HG02642 (cell line): ENCODE data around the gene RPTOR.

Source experiments
- ATAC-seq: cut with Tn5 transposase; IDR thresholded peaks from one replicate; pipeline ENCODE4 v1.9.1; 2021; ENCODE audit warnings: mild to moderate bottlenecking; ENCODE audit not compliant: unreplicated experiment, poor library complexity

RPTOR gene

DNA sequence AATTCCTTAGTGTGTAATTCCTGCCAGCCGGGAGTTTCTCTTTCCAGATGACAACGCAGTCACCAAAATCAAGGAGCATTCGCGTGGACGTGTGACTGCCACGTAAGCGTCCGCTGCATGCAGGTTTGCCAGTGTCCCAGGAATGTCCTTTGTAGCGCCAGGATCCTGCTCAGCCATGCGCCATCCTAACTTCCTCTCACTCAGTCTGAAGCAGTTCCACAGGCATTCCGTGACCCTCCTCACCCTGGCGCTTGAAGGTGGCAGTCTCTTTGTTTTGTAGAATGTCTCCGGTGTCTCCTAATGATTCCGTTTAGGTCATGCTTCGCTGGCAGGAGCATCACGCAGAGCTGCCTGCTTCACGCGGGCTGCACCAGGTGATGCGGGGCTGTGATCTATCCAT is 88.6 kb downstream of the RPTOR start:
- ATAC-seq = no peak

GRCh38 chr17:80633994-80634566 is 89.4 kb downstream of the RPTOR start:
- no peak for ATAC-seq

- no peak for ATAC-seq
These were observed 91.9 kb downstream of the RPTOR start for GRCh38 chr17:80636361-80637018.

DNA sequence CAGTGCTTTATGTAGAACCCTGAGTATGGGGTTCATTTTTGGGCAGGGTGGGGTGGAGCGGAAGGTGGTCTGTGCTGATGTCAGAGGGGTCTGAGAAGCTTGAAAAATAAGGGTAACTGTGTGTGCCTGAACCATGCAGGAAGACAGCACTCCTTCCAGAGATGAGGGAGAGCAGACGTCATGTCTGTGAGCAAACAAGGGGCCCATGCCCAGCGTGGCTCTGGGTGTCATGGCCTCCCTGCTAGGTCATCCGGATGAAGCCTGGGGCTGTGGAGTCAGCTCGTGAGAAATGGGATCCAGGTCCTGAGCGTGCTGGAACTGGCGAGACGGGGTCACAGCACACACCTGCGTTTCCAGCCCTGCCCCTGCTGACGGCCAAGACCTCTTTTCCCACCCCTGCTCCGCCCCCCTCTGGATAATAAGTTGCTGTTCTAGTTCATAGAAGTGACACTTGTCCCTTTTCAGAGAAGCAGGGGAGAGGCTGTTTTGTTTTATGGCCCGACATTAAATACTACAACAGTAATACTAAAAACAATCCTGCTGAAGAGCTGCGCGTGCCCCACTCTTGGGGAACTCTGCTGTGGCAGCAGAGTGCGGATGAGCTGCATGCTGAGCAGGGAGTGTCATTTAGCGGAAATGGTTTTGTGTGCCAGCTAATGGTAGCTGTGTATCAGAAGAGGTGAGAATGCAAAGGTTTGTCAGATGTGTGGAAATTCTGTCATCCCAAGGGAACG is 92.6 kb downstream of the RPTOR start:
- no peak for ATAC-seq

DNA sequence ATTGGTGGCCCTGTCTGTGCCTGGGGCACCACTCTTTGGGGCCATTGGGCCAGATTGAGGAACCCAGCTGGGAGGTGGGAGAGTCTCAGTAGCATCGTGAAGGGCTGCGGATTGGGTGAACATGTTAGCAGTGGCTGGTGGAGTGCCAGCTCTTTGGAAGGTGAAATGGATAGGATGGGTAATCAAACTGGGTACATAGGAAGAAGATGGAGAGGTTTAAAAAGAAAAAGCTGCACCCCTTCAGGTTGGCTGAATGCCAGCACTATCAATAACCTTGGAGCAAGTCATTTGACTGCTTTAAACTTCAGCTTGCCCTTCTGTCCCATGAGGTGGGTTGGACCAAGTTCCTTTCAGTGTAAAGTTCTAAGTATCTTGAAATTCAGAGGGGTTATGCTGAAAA is 95.0 kb downstream of the RPTOR start:
- ATAC-seq = no peak

DNA sequence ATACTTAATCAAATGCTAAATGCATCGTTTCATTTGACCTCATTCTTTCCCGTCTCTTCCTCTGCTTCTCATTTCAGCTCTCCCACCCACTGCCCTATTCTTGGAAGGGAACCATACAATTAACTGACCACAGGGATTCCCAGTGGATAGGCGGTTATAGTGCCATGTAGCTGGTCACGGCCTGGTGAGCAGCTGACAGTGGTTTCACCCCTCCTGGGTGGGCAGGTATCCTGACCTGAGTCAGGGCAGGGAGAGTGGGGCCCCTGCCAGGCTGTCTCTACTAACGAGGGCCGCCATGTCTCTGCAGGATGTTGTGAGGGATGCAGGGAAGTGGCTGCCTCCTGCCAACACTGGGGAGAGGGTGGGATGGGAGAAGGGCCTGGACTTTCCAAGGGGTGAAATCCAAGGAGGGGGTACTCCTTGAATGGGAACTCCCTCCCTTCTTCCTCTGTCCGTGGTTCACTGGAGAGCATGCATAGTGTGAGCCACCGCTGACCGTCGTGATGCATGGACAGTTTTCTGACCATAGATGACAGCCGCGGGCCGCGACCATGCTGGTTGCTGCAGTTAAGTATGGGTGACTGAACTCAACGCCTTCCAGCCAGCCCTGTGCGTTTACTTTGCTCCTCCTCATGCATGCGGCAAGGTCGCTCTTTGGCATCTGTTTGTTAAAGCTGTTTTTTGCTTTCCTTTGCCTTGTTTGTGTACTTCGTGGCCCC is 95.9 kb downstream of the RPTOR start:
- ATAC-seq = no peak

DNA sequence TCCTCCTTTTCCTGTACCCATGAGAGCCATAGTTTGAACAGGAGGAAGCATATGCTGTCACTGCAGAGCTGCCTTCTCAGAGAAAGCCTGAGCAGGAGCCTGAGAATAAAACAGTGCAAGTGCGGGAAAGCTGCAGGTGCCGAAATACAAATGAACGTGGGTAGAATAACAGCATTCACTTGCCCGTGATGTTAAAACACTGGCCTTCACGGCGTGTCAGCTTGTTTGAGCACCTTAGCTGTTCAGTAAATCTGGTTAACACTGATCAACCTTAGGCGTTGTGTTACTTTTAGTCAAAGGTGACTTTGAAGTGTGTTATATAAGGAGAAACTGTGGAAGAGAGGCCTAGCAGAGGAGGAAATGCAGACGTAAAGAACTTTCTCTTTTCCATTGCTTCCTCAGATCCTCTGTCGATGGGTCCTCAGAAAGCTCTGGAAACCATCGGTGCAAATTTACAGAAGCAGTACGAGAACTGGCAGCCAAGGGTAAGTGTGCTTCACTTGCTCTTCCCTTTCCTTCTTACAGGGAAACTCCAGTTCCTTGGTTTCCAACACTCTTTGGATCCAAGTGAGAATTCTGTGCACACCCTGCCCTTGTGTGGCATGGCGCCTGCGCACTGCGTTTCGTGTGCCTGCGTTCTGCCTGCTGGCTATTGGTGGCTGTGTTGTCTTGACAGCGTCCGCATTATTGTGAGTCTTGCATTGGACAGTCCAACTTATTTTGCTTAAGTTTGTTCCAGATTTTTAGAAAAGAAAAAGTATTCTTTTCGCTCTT is 98.9 kb downstream of the RPTOR start:
- ATAC-seq = no peak

DNA sequence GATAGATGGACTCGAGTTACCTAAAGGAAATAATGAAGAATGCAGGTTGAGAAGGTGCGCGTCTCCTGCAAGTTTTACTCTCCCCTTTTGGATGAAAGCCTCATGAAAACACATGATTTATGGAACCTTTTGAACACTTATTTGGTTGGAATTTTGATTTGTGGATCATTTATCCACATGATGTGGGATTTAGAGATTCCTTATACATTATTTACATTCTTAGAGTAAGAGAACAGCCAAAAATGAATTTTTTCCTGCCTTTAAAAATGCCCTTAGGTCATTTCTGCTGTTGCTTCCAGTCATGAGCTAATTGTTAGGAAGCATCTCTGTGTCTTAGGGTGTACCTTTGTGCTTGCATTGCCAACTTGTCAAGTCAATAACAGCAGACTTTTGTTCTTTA is 99.9 kb downstream of the RPTOR start:
- no peak for ATAC-seq

- ATAC-seq = no peak
These were observed 101.2 kb downstream of the RPTOR start for GRCh38 chr17:80645706-80646325.

DNA sequence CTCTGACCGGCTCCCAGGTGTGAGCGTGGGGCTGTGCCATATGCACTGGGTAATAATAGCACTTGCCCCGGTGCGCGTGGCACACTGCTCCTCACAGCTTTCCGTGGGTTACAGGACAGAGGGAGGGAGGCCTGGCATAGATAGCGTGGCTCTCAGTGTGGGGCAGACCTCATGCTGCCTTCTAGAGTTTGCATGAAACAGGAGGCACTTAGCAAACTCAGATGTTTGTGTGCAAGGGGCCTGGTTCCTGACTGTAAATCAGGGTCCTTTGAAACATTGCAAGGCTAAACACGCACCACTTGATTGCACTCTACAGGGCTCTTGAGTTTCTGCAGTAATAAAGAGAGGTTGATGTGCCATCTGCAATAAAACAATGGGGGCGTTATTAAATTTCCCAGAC is 101.7 kb downstream of the RPTOR start:
- no peak for ATAC-seq

GRCh38 chr17:80647746-80648145 is 103.1 kb downstream of the RPTOR start:
- ATAC-seq = no peak

- no peak for ATAC-seq
These were observed 104.6 kb downstream of the RPTOR start for GRCh38 chr17:80649200-80649644.

DNA sequence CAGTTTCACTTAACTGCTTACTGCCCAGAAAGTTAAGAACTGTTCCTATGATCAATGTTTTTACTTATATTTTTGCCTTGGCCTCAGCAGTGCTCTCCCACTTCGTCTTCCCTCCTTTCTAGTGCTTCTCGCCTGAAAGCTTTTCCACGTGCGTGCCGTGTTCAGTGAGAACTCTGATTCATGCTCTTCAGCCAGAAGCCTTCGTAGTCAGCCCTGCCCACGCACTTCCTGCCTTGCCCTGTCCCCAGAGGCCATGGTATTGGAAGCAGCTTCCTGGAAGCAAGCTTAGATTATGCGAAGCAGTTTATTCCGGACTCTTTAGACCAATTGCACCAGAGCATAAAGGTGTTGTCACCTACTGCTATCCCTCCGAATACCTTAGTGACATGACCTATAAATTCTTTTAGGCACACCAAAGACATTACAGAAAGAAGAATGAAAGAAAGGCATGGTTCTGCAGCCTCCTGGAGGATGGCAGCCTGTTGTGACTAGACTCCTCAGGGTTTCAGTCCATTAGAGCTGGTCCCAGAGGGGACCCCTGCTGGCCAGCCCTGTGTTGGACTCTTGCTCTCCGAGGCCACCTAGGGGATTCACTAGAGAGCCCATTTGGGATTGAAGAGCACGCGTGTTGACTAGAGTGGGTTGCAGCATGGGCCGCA is 105.2 kb downstream of the RPTOR start:
- no peak for ATAC-seq

GRCh38 chr17:80650331-80650672 is 105.7 kb downstream of the RPTOR start:
- no peak for ATAC-seq

DNA sequence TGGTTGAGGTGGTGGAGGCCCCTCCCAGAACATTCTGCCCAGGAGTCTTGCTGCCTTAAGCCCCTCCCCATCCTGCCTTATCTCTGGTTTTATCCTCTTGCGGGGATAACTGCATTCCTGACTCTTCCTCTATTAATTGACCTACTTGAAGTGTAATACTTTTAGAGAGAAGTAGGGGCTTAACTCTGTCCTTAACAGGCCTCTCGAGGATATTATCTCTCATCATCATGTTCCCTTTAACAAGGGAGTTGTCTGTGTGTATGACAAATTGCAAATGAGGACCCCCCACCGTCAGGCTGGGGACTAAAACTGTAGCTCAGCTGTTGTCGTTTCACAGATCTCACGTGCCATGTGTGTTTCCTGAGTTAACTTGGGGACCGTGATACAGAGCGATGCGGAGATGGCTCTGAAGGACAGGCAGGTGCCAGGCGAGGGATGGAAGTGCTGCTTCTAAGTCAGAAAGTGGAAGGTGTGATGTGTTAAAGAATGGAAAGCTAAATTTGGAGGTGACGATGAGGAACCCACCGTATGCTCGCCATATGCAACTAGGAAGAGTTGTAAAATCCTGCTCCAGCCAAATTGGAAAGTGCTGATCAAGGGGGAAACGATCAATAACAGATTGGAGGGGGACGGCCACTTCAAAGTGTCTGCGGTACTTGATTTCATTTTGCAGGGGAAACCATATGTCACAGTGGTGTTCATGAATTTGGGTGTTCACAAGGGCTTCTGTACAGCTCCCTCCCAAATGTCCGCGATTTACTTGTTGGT is 106.3 kb downstream of the RPTOR start:
- ATAC-seq = no peak

DNA sequence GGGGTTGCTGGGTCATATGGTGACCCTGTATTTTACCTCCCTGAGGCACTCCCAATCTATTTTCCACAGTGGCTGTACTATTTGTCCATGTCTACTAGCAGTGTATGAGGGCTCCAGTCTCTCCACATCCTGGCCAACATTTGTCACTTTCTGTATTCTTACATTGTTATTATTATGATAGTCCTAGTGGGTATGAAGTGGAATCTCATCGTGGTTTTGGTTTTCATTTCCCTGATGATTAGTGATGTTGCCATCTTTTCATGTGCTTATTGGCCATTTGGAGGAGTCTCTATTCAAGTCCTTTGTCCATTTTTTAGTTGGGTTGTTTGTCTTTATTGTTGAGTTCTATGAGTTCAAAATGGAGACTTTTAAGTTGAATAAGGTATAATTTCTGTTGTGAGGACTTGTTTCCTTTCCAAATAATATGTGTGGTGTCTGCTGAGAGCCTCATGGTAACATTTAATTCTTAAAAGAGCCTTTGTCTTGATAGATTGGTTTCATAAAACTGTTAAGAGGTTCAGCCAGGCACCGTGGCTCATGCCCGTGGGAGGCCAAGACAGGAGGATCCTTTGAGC is 108.2 kb downstream of the RPTOR start:
- ATAC-seq = no peak

GRCh38 chr17:80653856-80654255 is 109.2 kb downstream of the RPTOR start:
- no peak for ATAC-seq

DNA sequence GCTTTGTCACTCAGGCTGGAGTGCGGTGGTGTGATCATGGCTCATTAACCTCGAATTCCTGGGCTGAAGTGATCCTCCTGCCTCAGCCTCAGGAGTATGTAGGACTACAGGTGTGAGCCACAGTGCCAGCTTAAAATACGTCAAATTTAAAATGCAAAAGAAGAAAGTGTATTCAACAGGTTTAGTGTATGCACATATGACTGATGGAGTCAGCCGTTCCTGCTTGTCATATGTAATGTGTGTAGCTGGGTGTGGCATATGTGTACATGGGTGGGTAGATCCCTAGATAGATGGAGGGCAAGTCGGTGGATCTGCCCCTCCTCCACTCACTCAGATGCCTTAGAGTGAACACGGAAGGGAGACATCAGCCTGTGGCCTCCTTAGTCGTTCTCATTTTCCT is 111.0 kb downstream of the RPTOR start:
- no peak for ATAC-seq
